Fibroblast of lung (primary cell): ENCODE measurements around the gene SGCA.

Source experiments
- CTCF ChIP-seq, 2 donors: IDR thresholded peaks in 1 of 2; conservative IDR thresholded peaks in 1 of 2; 1 replicate in 1 of 2; 2 replicates in 1 of 2; pipeline ENCODE4 v1.5.1; 2011 to 2012; ENCODE audit warnings: low read length in 2 of 2, control low read depth in 1 of 2, inconsistent platforms in 1 of 2, low read depth in 1 of 2, mild to moderate bottlenecking in 1 of 2
- EZH2 ChIP-seq: IDR thresholded peaks from 2 replicates; pipeline ENCODE4 v1.5.1; 2012; ENCODE audit warnings: low read length, control low read depth, mild to moderate bottlenecking; ENCODE audit errors: missing control alignments

DNA sequence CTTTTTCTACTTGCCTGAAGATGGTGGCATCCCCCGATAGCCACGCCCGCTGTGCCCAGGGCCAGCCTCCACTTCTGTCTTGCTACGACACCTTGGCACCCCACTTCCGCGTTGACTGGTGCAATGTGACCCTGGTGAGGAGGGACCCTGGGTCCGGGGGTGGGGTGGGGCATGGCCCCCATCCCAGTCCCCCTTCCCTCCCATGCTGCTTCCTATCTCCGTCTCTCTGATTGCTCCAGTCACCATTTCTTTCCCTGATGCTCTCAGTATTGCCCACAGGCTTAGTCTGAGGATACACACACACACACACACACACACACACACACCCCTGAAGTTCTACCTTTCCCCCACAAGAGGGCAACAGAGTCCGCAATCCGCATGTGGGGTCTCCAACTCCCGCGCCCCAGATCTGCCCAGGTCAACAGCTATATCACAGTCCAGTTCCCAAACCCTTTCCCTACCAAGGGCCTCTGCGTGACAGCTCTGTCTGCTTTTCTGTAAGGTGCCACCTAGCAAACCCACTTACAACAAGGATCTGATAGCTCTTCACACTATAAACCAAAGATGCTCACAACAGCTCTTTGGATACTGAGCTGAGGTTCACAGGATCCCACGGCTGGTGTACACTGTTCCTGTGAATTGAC lies 3.4 kb downstream of the SGCA start:
- TF ChIP-seq EZH2: no peak
- peak; percentile 87 to 92 for TF ChIP-seq CTCF (conservative IDR thresholded peaks at IDR 0.05 in 1 of 2, IDR thresholded peaks at IDR 0.05 in 1 of 2; ENCODE audit: low read depth in 1 of 2, low read length in 2 of 2)
